C4-2B (cell line): ENCODE measurements around the gene CTH.

Experiments used
- ZFX ChIP-seq: fragments of 450-650 bp; IDR thresholded peaks from 2 replicates; pipeline ENCODE4 v1.6.1; 2017
- TF ChIP-seq, protein P1 (sequence below): fragments of 450-650 bp; conservative IDR thresholded peaks from 2 replicates; pipeline ENCODE4 v1.5.1; 2017; ENCODE audit warnings: mild to moderate bottlenecking

DNA sequence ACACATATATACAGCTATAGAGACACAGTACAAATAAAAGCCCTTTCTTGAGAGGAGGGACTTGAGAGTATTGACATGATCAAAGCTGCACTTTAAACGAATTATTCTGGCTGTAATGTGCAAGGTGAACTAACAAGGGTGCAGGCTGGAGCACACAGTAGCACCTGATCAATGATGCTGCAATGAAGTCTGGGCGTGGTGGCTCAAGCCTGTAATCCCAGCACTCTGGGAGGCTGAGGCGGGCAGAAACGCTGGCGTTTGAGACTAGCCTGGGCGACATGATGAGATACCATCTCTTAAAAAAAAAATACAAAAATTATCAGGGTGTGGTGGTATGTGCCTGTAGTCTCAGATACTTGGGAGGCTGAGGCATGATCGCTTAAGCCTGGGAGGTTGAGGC lies 14.1 kb upstream of the CTH start:
- TF ChIP-seq, protein P1, sequence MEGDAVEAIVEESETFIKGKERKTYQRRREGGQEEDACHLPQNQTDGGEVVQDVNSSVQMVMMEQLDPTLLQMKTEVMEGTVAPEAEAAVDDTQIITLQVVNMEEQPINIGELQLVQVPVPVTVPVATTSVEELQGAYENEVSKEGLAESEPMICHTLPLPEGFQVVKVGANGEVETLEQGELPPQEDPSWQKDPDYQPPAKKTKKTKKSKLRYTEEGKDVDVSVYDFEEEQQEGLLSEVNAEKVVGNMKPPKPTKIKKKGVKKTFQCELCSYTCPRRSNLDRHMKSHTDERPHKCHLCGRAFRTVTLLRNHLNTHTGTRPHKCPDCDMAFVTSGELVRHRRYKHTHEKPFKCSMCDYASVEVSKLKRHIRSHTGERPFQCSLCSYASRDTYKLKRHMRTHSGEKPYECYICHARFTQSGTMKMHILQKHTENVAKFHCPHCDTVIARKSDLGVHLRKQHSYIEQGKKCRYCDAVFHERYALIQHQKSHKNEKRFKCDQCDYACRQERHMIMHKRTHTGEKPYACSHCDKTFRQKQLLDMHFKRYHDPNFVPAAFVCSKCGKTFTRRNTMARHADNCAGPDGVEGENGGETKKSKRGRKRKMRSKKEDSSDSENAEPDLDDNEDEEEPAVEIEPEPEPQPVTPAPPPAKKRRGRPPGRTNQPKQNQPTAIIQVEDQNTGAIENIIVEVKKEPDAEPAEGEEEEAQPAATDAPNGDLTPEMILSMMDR: no peak
- TF ChIP-seq ZFX: no peak
